Fibroblast of lung (primary cell): ENCODE measurements around the gene JMY. TPM values are rescaled to one million over a fixed set of nuclear protein-coding genes. Genes with fewer than 3 reads are reported as not detected.

Experiments used
- DNase-seq, 2 donors: peaks; one replicate each; pipeline versions ENCODE4 v3.0.0 to v3.0.0-alpha.2; 2010; ENCODE audit warnings: low read depth in 2 of 2
- H2AFZ ChIP-seq: 2 replicates; pipeline ENCODE4 v1.5.1; 2012; ENCODE audit warnings: low read length, control low read depth, inconsistent platforms
- H3K27ac ChIP-seq: 2 replicates; pipeline ENCODE4 v1.5.1; 2011; ENCODE audit warnings: low read length, control low read depth; ENCODE audit not compliant: insufficient read depth
- H3K27me3 ChIP-seq: 2 replicates; pipeline ENCODE4 v1.5.1; 2011; ENCODE audit warnings: mild to moderate bottlenecking, low read length; ENCODE audit not compliant: control insufficient read depth, insufficient read depth
- H3K36me3 ChIP-seq: 2 replicates; pipeline ENCODE4 v1.5.1; 2011; ENCODE audit warnings: low read length; ENCODE audit not compliant: control insufficient read depth, insufficient read depth
- H3K4me1 ChIP-seq: 2 replicates; pipeline ENCODE4 v1.5.1; 2011; ENCODE audit warnings: low read length; ENCODE audit not compliant: control insufficient read depth, insufficient read depth; ENCODE audit errors: extremely low read depth
- H3K4me2 ChIP-seq: 2 replicates; pipeline ENCODE4 v1.5.1; 2011; ENCODE audit warnings: low read length, control low read depth; ENCODE audit not compliant: insufficient read depth; ENCODE audit errors: extremely low read depth
- H3K4me3 ChIP-seq, 4 experiments: fragments of 200-600 bp in 1 of 4; sonication (generic) in 1 of 4; replicated peaks in 1 of 4; 2 replicates each; pipeline ENCODE4 v1.5.1; 2011 to 2016; ENCODE audit warnings: low read length in 4 of 4, low read depth in 3 of 4, mild to moderate bottlenecking in 3 of 4, control low read depth in 2 of 4, inconsistent platforms in 1 of 4, mixed read lengths in 1 of 4; ENCODE audit not compliant: insufficient read depth in 1 of 4; ENCODE audit errors: control extremely low read depth in 1 of 4
- H3K79me2 ChIP-seq: 2 replicates; pipeline ENCODE4 v1.5.1; 2012; ENCODE audit warnings: mild to moderate bottlenecking, low read length, inconsistent platforms; ENCODE audit not compliant: control insufficient read depth, insufficient read depth
- H3K9ac ChIP-seq: 2 replicates; pipeline ENCODE4 v1.5.1; 2011; ENCODE audit warnings: mild to moderate bottlenecking, low read length, control low read depth; ENCODE audit not compliant: insufficient read depth
- H3K9me3 ChIP-seq: 2 replicates; pipeline ENCODE4 v1.5.1; 2012; ENCODE audit warnings: low read depth, low read length; ENCODE audit not compliant: control insufficient read depth, insufficient read depth
- H4K20me1 ChIP-seq: 2 replicates; pipeline ENCODE4 v1.5.1; 2011; ENCODE audit warnings: low read length; ENCODE audit not compliant: control insufficient read depth, insufficient read depth; ENCODE audit errors: extremely low read depth
- EZH2 ChIP-seq: IDR thresholded peaks from 2 replicates; pipeline ENCODE4 v1.5.1; 2012; ENCODE audit warnings: low read length, control low read depth, mild to moderate bottlenecking; ENCODE audit errors: missing control alignments
- polyA plus RNA-seq, 2 donors: library from polyadenylated mRNA; depleted of rRNA in 1 of 2; stranded (reverse) in 1 of 2; unstranded in 1 of 2; fragments of >200 nt; gene quantifications; 2 replicates each; pipeline ENCODE4 v1.2.1, GENCODE V29; 2011 to 2012; ENCODE audit warnings: missing spikeins in 1 of 2
- total RNA-seq: library from RNA; depleted of rRNA; stranded (reverse); fragments of >200 nt; gene quantifications from 2 replicates; pipeline ENCODE4 v1.2.1, GENCODE V29; 2014
- TF ChIP-seq, protein P1 (sequence below), 2 donors: IDR thresholded peaks in 1 of 2; conservative IDR thresholded peaks in 1 of 2; 1 replicate in 1 of 2; 2 replicates in 1 of 2; pipeline ENCODE4 v1.5.1; 2011 to 2012; ENCODE audit warnings: low read length in 2 of 2, control low read depth in 1 of 2, inconsistent platforms in 1 of 2, low read depth in 1 of 2, mild to moderate bottlenecking in 1 of 2

The JMY gene
- total and polyA plus RNA-seq, 2 donors (not counting 1 experiment from before 2014, with no cell fraction given) = 4.1 to 27.2 TPM

DNA sequence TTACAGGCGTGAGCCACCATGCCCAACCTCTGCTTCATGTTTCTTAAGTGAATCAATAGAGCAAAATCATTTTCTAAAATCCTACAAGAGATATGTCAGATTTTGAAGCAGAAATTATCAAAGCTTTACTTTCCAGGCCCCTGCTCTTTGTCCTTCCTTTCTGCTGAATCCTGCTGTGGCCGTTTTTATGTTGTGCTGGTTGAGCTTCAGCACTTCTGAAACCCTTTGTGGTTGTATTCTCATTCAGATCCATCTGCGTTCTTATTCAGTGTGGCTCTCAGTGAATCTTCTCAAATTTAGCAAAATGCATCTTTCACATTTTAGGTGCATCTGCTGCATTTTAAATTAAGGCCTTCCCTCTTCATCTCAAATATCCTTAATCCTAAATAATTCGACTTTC lies 26.0 kb downstream of the JMY start:
- no peaks in the 10 kb centered on the region for H3K4me1 ChIP-seq
- H2AFZ ChIP-seq = no peak overlapping the region
- no peaks in the 10 kb centered on the region for H3K36me3 ChIP-seq
- no peaks in the 10 kb centered on the region for H3K79me2 ChIP-seq
- TF ChIP-seq, protein P1, sequence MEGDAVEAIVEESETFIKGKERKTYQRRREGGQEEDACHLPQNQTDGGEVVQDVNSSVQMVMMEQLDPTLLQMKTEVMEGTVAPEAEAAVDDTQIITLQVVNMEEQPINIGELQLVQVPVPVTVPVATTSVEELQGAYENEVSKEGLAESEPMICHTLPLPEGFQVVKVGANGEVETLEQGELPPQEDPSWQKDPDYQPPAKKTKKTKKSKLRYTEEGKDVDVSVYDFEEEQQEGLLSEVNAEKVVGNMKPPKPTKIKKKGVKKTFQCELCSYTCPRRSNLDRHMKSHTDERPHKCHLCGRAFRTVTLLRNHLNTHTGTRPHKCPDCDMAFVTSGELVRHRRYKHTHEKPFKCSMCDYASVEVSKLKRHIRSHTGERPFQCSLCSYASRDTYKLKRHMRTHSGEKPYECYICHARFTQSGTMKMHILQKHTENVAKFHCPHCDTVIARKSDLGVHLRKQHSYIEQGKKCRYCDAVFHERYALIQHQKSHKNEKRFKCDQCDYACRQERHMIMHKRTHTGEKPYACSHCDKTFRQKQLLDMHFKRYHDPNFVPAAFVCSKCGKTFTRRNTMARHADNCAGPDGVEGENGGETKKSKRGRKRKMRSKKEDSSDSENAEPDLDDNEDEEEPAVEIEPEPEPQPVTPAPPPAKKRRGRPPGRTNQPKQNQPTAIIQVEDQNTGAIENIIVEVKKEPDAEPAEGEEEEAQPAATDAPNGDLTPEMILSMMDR (conservative IDR thresholded peaks at IDR 0.05 in 1 of 2, IDR thresholded peaks at IDR 0.05 in 1 of 2; ENCODE audit: low read depth in 1 of 2, low read length in 2 of 2) = no peak
- no peak for TF ChIP-seq EZH2
- H3K4me3 ChIP-seq = no peak overlapping the region
- H3K4me2 ChIP-seq = no peak overlapping the region
- DNase-seq = no peak
- no peak overlapping the region for H3K27ac ChIP-seq
- H3K27me3 ChIP-seq = no peaks in the 10 kb centered on the region
- no peak overlapping the region for H3K9ac ChIP-seq
- no peaks in the 10 kb centered on the region for H3K9me3 ChIP-seq
- no peaks in the 10 kb centered on the region for H4K20me1 ChIP-seq

DNA sequence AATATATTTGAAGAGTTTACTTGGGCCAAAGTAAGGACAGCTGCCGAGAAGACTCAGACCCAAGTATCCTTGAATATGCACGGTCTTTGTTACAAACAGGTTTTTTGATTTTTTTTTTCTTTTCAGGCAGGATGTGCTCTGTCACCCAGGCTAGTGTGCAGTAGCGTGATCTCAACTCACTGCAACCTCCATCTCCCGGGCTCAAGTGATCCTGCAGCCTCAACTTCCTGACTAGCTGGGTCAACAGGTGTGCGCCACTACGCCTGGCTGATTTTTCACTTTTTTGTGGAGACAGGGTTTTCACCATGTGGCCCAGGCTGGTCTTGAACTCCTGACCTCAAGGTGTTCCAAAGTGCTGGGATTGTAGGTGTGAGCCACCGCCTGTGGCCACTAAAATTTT lies 27.4 kb downstream of the JMY start:
- H3K27ac ChIP-seq = no peak overlapping the region
- H2AFZ ChIP-seq = no peak overlapping the region
- H3K9me3 ChIP-seq = no peaks in the 10 kb centered on the region
- H3K79me2 ChIP-seq = no peaks in the 10 kb centered on the region
- no peak for DNase-seq
- H3K4me2 ChIP-seq = no peak overlapping the region
- no peaks in the 10 kb centered on the region for H3K4me1 ChIP-seq
- H4K20me1 ChIP-seq = no peaks in the 10 kb centered on the region
- no peak for TF ChIP-seq EZH2
- TF ChIP-seq, protein P1 (conservative IDR thresholded peaks at IDR 0.05 in 1 of 2, IDR thresholded peaks at IDR 0.05 in 1 of 2; ENCODE audit: low read depth in 1 of 2, low read length in 2 of 2) = no peak
- no peaks in the 10 kb centered on the region for H3K27me3 ChIP-seq
- H3K4me3 ChIP-seq = no peak overlapping the region
- no peaks in the 10 kb centered on the region for H3K36me3 ChIP-seq
- H3K9ac ChIP-seq = no peak overlapping the region

DNA sequence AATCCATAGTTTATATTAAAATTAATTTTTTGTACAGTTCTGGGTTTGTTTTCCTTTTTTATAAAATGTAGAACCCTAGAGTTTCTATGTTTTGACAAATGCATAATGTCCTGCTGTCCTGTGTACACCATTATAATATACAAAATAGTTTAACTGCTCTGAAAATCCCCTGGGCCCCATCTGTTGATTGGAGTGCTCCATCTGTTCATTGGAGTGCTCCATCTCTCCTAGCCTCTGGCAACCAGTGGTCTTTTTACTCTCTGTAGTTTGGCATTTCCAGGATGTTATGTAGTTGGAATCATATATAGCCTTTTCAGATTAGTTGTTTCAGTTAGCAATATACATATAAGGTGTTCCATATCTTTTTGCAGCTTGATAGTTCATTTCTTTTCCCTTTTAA lies 31.2 kb downstream of the JMY start:
- H4K20me1 ChIP-seq = no peaks in the 10 kb centered on the region
- no peaks in the 10 kb centered on the region for H3K27me3 ChIP-seq
- TF ChIP-seq, protein P1 (conservative IDR thresholded peaks at IDR 0.05 in 1 of 2, IDR thresholded peaks at IDR 0.05 in 1 of 2; ENCODE audit: low read depth in 1 of 2, low read length in 2 of 2) = no peak
- TF ChIP-seq EZH2 = no peak
- H3K36me3 ChIP-seq = no peaks in the 10 kb centered on the region
- H3K9ac ChIP-seq = no peak overlapping the region
- DNase-seq = no peak
- H3K79me2 ChIP-seq = no peaks in the 10 kb centered on the region
- H3K4me3 ChIP-seq = no peak overlapping the region
- H2AFZ ChIP-seq = no peak overlapping the region
- no peak overlapping the region for H3K27ac ChIP-seq
- H3K4me1 ChIP-seq = no peaks in the 10 kb centered on the region
- H3K9me3 ChIP-seq = no peaks in the 10 kb centered on the region
- no peak overlapping the region for H3K4me2 ChIP-seq
